PC-9 (cell line): ENCODE results near the gene SMG6.

ENCODE experiments used
- CTCF ChIP-seq: fragments of 200-600 bp; sonication (generic); conservative IDR thresholded peaks from 2 replicates; pipeline ENCODE4 v1.6.1; 2017; ENCODE audit warnings: mixed run types, antibody characterized with exemption, mild to moderate bottlenecking, moderate library complexity
- EZH2 ChIP-seq: fragments of 200-600 bp; sonication (generic); IDR thresholded peaks from 2 replicates; pipeline ENCODE4 v1.8.0; 2017; ENCODE audit warnings: antibody characterized with exemption, low read depth

- TF ChIP-seq CTCF (no peak), EZH2 (no peak)
Measured at GRCh38 chr17:2214047-2214928, 89.3 kb downstream of the SMG6 start.
